Kidney (tissue), 14 donors: ENCODE data around the gene PROK1. TPM values are rescaled to one million over a fixed set of nuclear protein-coding genes. Genes with fewer than 3 reads are reported as not detected.

Source experiments
- DNase-seq, 5 donors: peaks; one replicate each; pipeline ENCODE4 v3.0.0-alpha.2; 2013 to 2020
- FAIRE-seq: peaks from 2 replicates; lab custom pipeline; 2012; peaks lifted over from hg19 to GRCh38; lab: Jason Lieb, UNC
- H3K27ac ChIP-seq, 2 donors: one replicate each; pipeline ENCODE4 v1.7.0; 2013; ENCODE audit warnings: low read depth in 2 of 2, low read length in 2 of 2, inconsistent platforms in 1 of 2
- H3K27me3 ChIP-seq: one replicate; pipeline ENCODE4 v1.7.1; 2013; ENCODE audit warnings: low read length, inconsistent platforms; ENCODE audit not compliant: control insufficient read depth, insufficient read depth
- H3K36me3 ChIP-seq, 3 donors: one replicate each; pipeline versions ENCODE4 v1.7.0 to v1.7.1; 2013; ENCODE audit warnings: low read length in 3 of 3, control low read depth in 1 of 3, inconsistent platforms in 1 of 3; ENCODE audit not compliant: insufficient read depth in 3 of 3, control insufficient read depth in 2 of 3
- H3K4me1 ChIP-seq, 3 donors: one replicate each; pipeline versions ENCODE4 v1.7.0 to v1.7.1; 2013; ENCODE audit warnings: low read length in 3 of 3, inconsistent platforms in 1 of 3, low read depth in 1 of 3; ENCODE audit not compliant: control insufficient read depth in 2 of 3, insufficient read depth in 2 of 3
- H3K4me3 ChIP-seq, 3 donors: one replicate each; pipeline versions ENCODE4 v1.7.0 to v1.8.1; 2013; ENCODE audit warnings: low read length in 3 of 3, control low read depth in 1 of 3, inconsistent platforms in 1 of 3
- H3K9ac ChIP-seq, 3 donors: one replicate each; pipeline versions ENCODE4 v1.7.0 to v1.7.1; 2013; ENCODE audit warnings: low read length in 3 of 3, control low read depth in 1 of 3, inconsistent platforms in 1 of 3
- H3K9me3 ChIP-seq, 3 donors: one replicate each; pipeline versions ENCODE4 v1.7.0 to v1.7.1; 2013; ENCODE audit warnings: low read length in 3 of 3, control low read depth in 1 of 3, inconsistent platforms in 1 of 3; ENCODE audit not compliant: control insufficient read depth in 2 of 3, insufficient read depth in 1 of 3
- intact Hi-C: fragments of 100-400 bp; cut with DNase I; formaldehyde crosslinking; loops from one replicate; pipeline ENCODE4 v1.11.1; 2022
- polyA plus RNA-seq: library from polyadenylated mRNA; stranded (reverse); fragments of 350-450 nt; fragmentation: Illumina TruSeq; extraction: RNeasy Lipid Tissue Mini Kit (QIAGEN cat#74804); gene quantifications from one replicate; pipeline ENCODE4 v1.2.3, GENCODE V29; 2014; ENCODE audit warnings: low read depth, low replicate concordance; ENCODE audit not compliant: insufficient read depth
- total RNA-seq: library from RNA; stranded (reverse); fragmentation: NEBNext Ultra II Directional; extraction: Animal tissue kit (Norgen Biotek cat#: 25700); gene quantifications from one replicate; pipeline ENCODE4 v1.2.1, GENCODE V29; 2021
- TF ChIP-seq, protein P1 (sequence below): IDR thresholded peaks from 3 replicates; pipeline ENCODE4 v1.5.1; 2012; ENCODE audit warnings: mild to moderate bottlenecking, moderate library complexity, borderline replicate concordance; ENCODE audit not compliant: insufficient read depth; ENCODE audit errors: extremely low read depth
- donor health status: control.
- donor health status: control.
- donor health status: control.
- donor health status: control.
- donor health status: control.
- donor health status: DM: yes; HTN: yes; CAD: no.
- donor health status: Normal renal cell carcinoma (clear cell type).

PROK1 gene
- total and polyA plus RNA-seq, 2 donors from 2014 or later: not detected

DNA sequence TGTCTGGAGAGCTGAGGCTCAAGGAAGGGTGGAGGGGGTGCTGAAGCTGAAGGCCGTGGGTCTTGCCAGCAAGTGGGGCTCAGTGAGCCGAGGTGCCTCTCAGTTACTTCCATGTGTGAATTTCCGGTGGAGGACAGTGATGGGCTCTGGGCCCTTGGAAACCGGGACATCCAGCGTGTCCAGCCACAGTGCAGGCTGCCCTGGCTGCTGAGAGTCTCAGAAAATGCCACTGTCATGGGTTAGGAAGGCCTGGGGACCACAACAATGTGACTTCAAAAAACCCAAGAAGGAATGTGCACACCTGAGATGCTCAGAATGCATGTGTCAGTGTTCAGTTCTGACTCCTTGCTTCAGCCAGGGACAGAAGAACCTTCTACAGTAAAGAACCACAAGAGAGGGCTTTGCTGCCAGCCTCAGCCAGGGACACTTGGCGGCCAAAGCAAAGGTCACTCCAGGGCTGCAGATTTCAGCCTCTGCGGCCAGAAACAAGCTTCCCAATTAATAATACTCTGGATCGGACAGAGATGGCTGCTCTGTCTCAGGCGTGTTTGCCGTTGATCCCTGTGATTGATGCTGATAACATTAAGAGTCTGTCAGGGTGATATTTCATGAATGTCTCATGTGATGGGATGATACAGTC is 30.8 kb upstream of the PROK1 start:
- H3K27me3 ChIP-seq: no peaks in the 10 kb centered on the region
- DNase-seq (no peak), FAIRE-seq (no peak)
- TF ChIP-seq, protein P1, sequence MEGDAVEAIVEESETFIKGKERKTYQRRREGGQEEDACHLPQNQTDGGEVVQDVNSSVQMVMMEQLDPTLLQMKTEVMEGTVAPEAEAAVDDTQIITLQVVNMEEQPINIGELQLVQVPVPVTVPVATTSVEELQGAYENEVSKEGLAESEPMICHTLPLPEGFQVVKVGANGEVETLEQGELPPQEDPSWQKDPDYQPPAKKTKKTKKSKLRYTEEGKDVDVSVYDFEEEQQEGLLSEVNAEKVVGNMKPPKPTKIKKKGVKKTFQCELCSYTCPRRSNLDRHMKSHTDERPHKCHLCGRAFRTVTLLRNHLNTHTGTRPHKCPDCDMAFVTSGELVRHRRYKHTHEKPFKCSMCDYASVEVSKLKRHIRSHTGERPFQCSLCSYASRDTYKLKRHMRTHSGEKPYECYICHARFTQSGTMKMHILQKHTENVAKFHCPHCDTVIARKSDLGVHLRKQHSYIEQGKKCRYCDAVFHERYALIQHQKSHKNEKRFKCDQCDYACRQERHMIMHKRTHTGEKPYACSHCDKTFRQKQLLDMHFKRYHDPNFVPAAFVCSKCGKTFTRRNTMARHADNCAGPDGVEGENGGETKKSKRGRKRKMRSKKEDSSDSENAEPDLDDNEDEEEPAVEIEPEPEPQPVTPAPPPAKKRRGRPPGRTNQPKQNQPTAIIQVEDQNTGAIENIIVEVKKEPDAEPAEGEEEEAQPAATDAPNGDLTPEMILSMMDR: no peak
- no peaks in the 10 kb centered on the region for H3K36me3 ChIP-seq
- H3K4me1 ChIP-seq: no peaks in the 10 kb centered on the region
- H3K9me3 ChIP-seq: no peaks in the 10 kb centered on the region
- no peak overlapping the region for H3K9ac ChIP-seq
- no peak overlapping the region for H3K4me3 ChIP-seq
- no peak overlapping the region for H3K27ac ChIP-seq
- intact Hi-C loops: no loop called here

DNA sequence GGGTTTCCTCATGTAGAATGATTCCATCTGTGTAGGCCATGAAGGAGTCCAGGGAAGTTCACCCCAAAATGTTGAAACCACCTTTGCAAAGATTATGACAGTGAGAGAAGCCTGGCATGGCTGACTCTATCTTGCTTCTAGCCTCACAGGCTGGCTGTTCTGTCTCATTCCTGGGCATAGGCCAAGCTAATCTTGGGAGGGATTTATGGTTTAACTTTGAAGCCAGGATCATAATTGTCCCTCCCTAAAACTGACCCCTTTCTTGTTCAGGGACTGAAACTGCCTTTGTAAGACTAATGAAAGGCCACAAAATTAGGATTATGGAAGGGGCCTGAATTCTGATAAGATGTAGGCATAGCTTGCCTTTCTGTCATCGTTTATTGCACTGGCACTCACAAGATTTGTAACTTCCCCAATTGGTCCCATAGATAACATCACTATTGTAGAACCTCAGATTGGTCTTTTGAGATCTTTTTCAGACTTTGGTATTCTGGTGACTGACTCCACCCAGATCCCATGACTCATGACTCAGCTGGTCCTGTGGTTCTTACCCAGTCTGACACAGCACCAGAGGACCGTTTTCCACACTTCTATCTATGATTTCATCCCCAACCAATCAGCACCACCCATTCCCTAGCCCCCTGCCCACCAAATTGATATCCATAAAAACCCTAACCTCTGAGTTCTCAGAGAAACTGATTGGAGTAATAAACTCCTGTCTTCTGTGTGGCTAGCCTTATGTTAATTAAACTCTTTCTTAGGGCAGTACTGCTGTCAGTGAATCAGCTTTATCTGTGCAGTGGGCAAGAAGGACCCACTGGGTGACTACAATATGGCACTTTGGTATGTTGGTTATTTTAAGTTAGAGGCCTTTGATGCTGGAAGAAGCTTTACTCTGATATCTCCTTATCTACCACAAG is 29.8 kb upstream of the PROK1 start:
- TF ChIP-seq, protein P1: no peak
- Histone ChIP-seq H3K4me1 (no peaks in the 10 kb centered on the region), H3K27me3 (no peaks in the 10 kb centered on the region), H3K9ac (no peak overlapping the region), H3K27ac (no peak overlapping the region), H3K36me3 (no peaks in the 10 kb centered on the region), H3K9me3 (no peaks in the 10 kb centered on the region), H3K4me3 (no peak overlapping the region)
- FAIRE-seq (no peak), DNase-seq (no peak)
- intact Hi-C loops: no loop called here

DNA sequence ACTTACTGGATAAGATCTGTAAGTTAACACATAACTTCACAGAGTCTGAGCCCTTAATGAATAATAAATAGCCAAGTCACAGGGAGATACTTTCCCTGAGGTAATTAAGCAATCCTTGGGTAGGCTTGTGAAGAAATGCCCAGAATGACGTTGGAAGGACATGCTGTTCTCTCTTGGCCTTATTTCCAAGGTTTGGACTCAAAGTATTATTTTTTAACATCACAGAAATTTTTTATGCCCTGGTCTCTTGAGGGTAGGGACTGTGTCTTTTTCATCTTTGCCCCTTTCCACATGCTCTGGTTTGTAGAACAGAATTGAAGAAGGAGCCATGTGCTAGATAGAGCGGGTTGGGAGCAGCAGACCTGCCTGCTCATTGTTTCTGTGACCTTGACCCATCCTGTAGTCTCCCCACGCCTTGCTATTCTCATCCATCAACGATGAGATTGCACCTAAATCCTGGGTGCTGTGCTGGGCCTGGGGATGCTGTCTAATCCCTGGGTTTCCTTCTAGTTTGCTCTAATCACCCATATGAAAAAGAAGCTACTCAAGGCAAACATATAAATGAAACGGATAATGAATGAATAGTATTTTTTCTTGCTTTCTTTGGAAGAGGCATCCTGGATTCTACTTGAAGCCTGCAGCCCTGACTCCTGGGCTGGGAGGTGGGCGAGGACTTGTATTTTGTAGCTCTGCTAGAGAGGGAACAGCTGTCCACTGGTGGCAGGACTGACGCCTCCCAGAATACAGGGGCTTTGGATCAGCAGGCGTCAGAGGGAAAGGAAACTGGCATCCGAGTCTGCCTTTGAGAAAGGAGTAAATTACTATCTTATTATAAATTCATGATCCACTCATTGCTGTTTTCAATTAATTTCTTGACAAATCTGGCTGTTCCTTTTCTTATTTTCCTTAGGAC is 26.0 kb upstream of the PROK1 start:
- DNase-seq (no peak), FAIRE-seq (no peak)
- H3K4me3 ChIP-seq: no peak overlapping the region
- H3K27ac ChIP-seq: no peak overlapping the region
- intact Hi-C loops: no loop called here
- no peaks in the 10 kb centered on the region for H3K9me3 ChIP-seq
- H3K4me1 ChIP-seq: no peaks in the 10 kb centered on the region
- no peak overlapping the region for H3K9ac ChIP-seq
- no peaks in the 10 kb centered on the region for H3K36me3 ChIP-seq
- TF ChIP-seq, protein P1: no peak
- H3K27me3 ChIP-seq: no peaks in the 10 kb centered on the region
